Keratinocyte (primary cell): ENCODE results near the gene IFI27L2. TPM values are rescaled to one million over a fixed set of nuclear protein-coding genes. Genes with fewer than 3 reads are reported as not detected.

ENCODE experiments used
- DNase-seq: peaks from one replicate; pipeline ENCODE4 v3.0.0-alpha.2; 2011; ENCODE audit warnings: low read depth, missing footprints, low spot score
- FAIRE-seq: peaks from 2 replicates; lab custom pipeline; 2011; peaks lifted over from hg19 to GRCh38; lab: Jason Lieb, UNC
- H2AFZ ChIP-seq: 2 replicates; pipeline ENCODE4 v1.6.0; 2012; ENCODE audit warnings: low read length, control low read depth, inconsistent platforms; ENCODE audit not compliant: control insufficient read depth
- H3K27ac ChIP-seq: 2 replicates; pipeline ENCODE4 v1.5.1; 2011; ENCODE audit warnings: low read length; ENCODE audit not compliant: control insufficient read depth, insufficient read depth
- H3K27me3 ChIP-seq: 3 replicates; pipeline ENCODE4 v1.6.0; 2011; ENCODE audit warnings: low read length; ENCODE audit not compliant: control insufficient read depth, insufficient read depth; ENCODE audit errors: extremely low read depth
- H3K36me3 ChIP-seq, 2 experiments: 2 replicates in 1 of 2; 3 replicates in 1 of 2; pipeline ENCODE4 v1.5.1; 2011; ENCODE audit warnings: low read length in 2 of 2, mild to moderate bottlenecking in 1 of 2; ENCODE audit not compliant: control insufficient read depth in 2 of 2, insufficient read depth in 2 of 2; ENCODE audit errors: extremely low read depth in 1 of 2
- H3K4me1 ChIP-seq: 3 replicates; pipeline ENCODE4 v1.5.1; 2011; ENCODE audit warnings: low read length; ENCODE audit not compliant: control insufficient read depth, insufficient read depth; ENCODE audit errors: extremely low read depth
- H3K4me2 ChIP-seq: 3 replicates; pipeline ENCODE4 v1.6.0; 2011; ENCODE audit warnings: low read depth, low read length; ENCODE audit not compliant: control insufficient read depth, insufficient read depth; ENCODE audit errors: extremely low read depth
- H3K4me3 ChIP-seq, 3 experiments: fragments of 200-600 bp in 1 of 3; sonication (generic) in 1 of 3; 2 replicates in 2 of 3; 3 replicates in 1 of 3; pipeline ENCODE4 v1.5.1; 2011 to 2016; ENCODE audit warnings: low read length in 3 of 3, mild to moderate bottlenecking in 3 of 3, control low read depth in 2 of 3, inconsistent platforms in 1 of 3, low read depth in 1 of 3, mixed read lengths in 1 of 3, mixed run types in 1 of 3, moderate library complexity in 1 of 3; ENCODE audit not compliant: control insufficient read depth in 2 of 3, insufficient read depth in 2 of 3; ENCODE audit errors: extremely low read depth in 1 of 3
- H3K79me2 ChIP-seq: 2 replicates; pipeline ENCODE4 v1.6.0; 2012; ENCODE audit warnings: low read length; ENCODE audit not compliant: control insufficient read depth, insufficient read depth
- H3K9ac ChIP-seq: 3 replicates; pipeline ENCODE4 v1.6.0; 2011; ENCODE audit warnings: low read length; ENCODE audit not compliant: control insufficient read depth, insufficient read depth; ENCODE audit errors: extremely low read depth
- H3K9me1 ChIP-seq: 3 replicates; pipeline ENCODE4 v1.6.0; 2011; ENCODE audit warnings: low read length; ENCODE audit not compliant: control insufficient read depth, insufficient read depth; ENCODE audit errors: extremely low read depth
- H3K9me3 ChIP-seq: 2 replicates; pipeline ENCODE4 v1.5.1; 2012; ENCODE audit warnings: low read depth, low read length; ENCODE audit not compliant: control insufficient read depth
- H4K20me1 ChIP-seq: 3 replicates; pipeline ENCODE4 v1.6.0; 2011; ENCODE audit warnings: low read length; ENCODE audit not compliant: control insufficient read depth, insufficient read depth; ENCODE audit errors: extremely low read depth
- EZH2 ChIP-seq: IDR thresholded peaks from one replicate; pipeline ENCODE4 v1.6.1; 2012; ENCODE audit warnings: inconsistent platforms, mild to moderate bottlenecking, low read length, moderate library complexity
- dilution Hi-C: fragments of 300-500 bp; cut with MboI; formaldehyde crosslinking; loops from one replicate; pipeline ENCODE4 v1.7.0; 2020; ENCODE audit warnings: low sequenced_read_pairs; ENCODE audit not compliant: extremely low pct_ligation_motif_present
- polyA plus RNA-seq, 5 experiments: library from polyadenylated mRNA; depleted of rRNA in 3 of 5; stranded (reverse) in 3 of 5; stranded (forward) in 1 of 5; unstranded in 1 of 5; fragments of >200 nt; gene quantifications; 1 replicate in 1 of 5; 2 replicates in 3 of 5; 3 replicates in 1 of 5; pipeline versions ENCODE4 v1.2.1 to v1.2.3, GENCODE V29; 2011 to 2012; ENCODE audit warnings: missing spikeins in 2 of 5, low read depth in 1 of 5, low replicate concordance in 1 of 5
- TF ChIP-seq, protein P1 (sequence below), 3 experiments: IDR thresholded peaks in 1 of 3; conservative IDR thresholded peaks in 1 of 3; optimal IDR thresholded peaks in 1 of 3; 2 replicates in 2 of 3; 3 replicates in 1 of 3; pipeline versions ENCODE3 to v1.5.1; 2011; ENCODE audit warnings: low read length in 3 of 3, mild to moderate bottlenecking in 3 of 3, moderate library complexity in 2 of 3, control low read depth in 1 of 3, inconsistent platforms in 1 of 3; ENCODE audit not compliant: insufficient read depth in 2 of 3; ENCODE audit errors: extremely low read depth in 1 of 3

IFI27L2 gene
- polyA plus RNA-seq, 1 donor (not counting 4 experiments of a cell fraction or from before 2014, with no cell fraction given) = 67.5 TPM

DNA sequence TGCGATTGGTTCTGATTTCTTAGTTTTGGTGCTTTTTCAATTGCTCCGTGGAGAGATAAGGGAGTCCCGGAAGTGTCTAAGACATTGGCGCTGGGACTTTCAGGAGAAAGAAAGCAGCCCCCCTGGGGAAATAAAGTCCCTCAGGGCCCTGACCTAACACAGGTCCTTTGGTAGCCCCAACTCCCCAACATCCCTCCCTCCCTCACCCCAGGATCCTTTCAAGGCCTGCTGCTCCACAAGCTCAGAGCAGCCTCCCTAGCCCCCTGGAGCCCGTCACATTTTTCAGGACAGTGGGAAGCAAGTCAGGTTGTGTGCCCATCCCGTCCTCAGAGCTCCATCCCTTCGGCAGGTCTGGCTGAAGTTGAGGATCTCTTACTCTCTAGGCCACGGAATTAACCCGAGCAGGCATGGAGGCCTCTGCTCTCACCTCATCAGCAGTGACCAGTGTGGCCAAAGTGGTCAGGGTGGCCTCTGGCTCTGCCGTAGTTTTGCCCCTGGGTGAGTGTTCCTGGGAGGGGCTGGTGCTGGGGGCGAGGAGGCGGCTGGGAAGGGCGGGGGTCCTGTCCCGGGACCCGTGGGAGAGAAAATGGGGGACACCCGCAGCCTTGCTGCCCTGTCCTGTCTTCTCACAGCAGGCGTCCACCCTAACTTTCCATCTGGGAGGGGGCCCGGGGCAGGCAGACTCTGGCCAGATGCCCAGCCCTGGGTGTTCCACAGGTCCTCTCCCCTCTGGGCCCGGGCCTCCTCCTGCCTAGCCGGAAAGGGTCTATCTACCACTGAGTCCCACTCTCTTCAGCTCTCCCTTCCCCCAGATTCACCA lies 17.9 kb downstream of the IFI27L2 start:
- Histone ChIP-seq H3K4me1 (peaks cover 17% of the 10 kb centered on the region), H3K4me3 (peak overlapping the region; percentile 42 to 71 (median 60)), H3K9ac (peak overlapping the region; percentile 79), H3K27ac (peak overlapping the region; percentile 54), H3K36me3 (no peaks in the 10 kb centered on the region), H3K4me2 (peak overlapping the region; percentile 55), H4K20me1 (no peaks in the 10 kb centered on the region), H3K27me3 (peaks cover 4% of the 10 kb centered on the region), H3K79me2 (peaks cover 12% of the 10 kb centered on the region), H3K9me3 (no peaks in the 10 kb centered on the region), H3K9me1 (no peaks in the 10 kb centered on the region), H2AFZ (no peak overlapping the region)
- dilution Hi-C loops = no loop called here
- no peak for DNase-seq
- TF ChIP-seq EZH2 = no peak
- TF ChIP-seq, protein P1, sequence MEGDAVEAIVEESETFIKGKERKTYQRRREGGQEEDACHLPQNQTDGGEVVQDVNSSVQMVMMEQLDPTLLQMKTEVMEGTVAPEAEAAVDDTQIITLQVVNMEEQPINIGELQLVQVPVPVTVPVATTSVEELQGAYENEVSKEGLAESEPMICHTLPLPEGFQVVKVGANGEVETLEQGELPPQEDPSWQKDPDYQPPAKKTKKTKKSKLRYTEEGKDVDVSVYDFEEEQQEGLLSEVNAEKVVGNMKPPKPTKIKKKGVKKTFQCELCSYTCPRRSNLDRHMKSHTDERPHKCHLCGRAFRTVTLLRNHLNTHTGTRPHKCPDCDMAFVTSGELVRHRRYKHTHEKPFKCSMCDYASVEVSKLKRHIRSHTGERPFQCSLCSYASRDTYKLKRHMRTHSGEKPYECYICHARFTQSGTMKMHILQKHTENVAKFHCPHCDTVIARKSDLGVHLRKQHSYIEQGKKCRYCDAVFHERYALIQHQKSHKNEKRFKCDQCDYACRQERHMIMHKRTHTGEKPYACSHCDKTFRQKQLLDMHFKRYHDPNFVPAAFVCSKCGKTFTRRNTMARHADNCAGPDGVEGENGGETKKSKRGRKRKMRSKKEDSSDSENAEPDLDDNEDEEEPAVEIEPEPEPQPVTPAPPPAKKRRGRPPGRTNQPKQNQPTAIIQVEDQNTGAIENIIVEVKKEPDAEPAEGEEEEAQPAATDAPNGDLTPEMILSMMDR (optimal IDR thresholded peaks at IDR 0.05 in 1 of 3, IDR thresholded peaks at IDR 0.05 in 1 of 3, conservative IDR thresholded peaks at IDR 0.05 in 1 of 3; ENCODE audit: extremely low read depth in 1 of 3, insufficient read depth in 2 of 3, low read length in 3 of 3) = no peak
- no peak for FAIRE-seq

DNA sequence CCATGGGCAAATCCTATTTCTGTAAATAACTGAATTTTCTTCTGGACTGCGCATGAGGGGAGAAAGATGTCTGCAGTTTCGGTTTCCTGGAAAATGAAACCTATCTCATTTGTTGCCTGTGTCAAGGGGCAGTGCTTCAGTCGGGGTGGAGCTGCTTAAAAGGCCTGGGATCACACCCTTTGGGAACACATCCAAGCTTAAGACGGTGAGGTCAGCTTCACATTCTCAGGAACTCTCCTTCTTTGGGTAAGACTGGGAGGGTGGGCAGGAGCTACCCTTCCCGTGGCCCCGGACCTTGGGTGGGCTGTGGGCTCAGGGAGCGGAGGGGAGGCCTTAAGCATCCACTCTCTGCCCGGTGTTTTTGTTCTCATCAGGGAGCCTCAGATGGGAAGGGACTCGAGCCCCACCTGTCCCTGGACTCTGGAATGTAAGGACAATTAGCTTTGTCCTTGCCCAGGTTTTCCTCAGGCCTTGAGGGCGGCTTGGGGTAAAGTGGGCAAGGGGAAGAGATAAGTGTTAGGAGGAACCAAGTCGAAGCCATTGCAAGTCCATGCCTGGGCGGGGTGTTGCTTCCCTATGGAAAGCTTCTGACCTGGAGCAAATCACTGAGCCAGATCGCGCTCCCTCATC lies 18.7 kb downstream of the IFI27L2 start, which contains the start of gene IFI27:
IFI27 (plus strand) TSS at position 185 of the 630 bp plus-strand sequence.
- Histone ChIP-seq H3K4me1 (peaks cover 17% of the 10 kb centered on the region), H3K79me2 (peaks cover 12% of the 10 kb centered on the region), H3K36me3 (no peaks in the 10 kb centered on the region), H4K20me1 (no peaks in the 10 kb centered on the region), H3K27me3 (no peaks in the 10 kb centered on the region), H3K27ac (peak within 1 kb of the TSS; percentile 54), H3K4me3 (peak within 1 kb of the TSS; percentile 42 to 71 (median 60)), H3K9me1 (no peaks in the 10 kb centered on the region), H3K9ac (peak within 1 kb of the TSS; percentile 79), H2AFZ (peak within 1 kb of the TSS; percentile 77), H3K9me3 (no peaks in the 10 kb centered on the region), H3K4me2 (peak within 1 kb of the TSS; percentile 55)
- no peak for TF ChIP-seq EZH2
- TF ChIP-seq, protein P1 (optimal IDR thresholded peaks at IDR 0.05 in 1 of 3, IDR thresholded peaks at IDR 0.05 in 1 of 3, conservative IDR thresholded peaks at IDR 0.05 in 1 of 3; ENCODE audit: extremely low read depth in 1 of 3, insufficient read depth in 2 of 3, low read length in 3 of 3) = no peak
- DNase-seq (peak; percentile 26), FAIRE-seq (peak; percentile 76)
- dilution Hi-C loops = no loop called here
